Measurements from ENCODE around the gene UBP1. TPM values are rescaled to one million over a fixed set of nuclear protein-coding genes. Genes with fewer than 3 reads are reported as not detected.

The UBP1 gene
- 55.8 TPM for total RNA-seq

GRCh38 chr3:33440328-33441224 is at the start of gene UBP1:
Gene UBP1, minus strand, starts transcription at chr3:33440405. Its CDS starts 557 bp downstream, at chr3:33439848.
- Histone ChIP-seq H3K4me1 (peaks cover 8 to 18% of the 10 kb centered on the region in 2 donors), H3K9me3 (no peaks in the 10 kb centered on the region), H3K36me3 (no peaks in the 10 kb centered on the region), H3K4me3 (peak within 1 kb of the TSS; percentile 94 to 96), H3K27me3 (no peaks in the 10 kb centered on the region), H3K27ac (peak within 1 kb of the TSS; percentile 97)
- TF ChIP-seq CTCF (IDR thresholded peaks at IDR 0.05) = no peak
- intact Hi-C loops (cut with DNase I) = loop anchor here (2.0 to 10.0 kb wide), 5 partner anchors 48 to 1333 kb away; partner anchors contain the start of genes CLASP2, CRTAP, GLB1 and GPD1L
- peak; percentile 99 to 100 for DNase-seq (ENCODE audit: low spot score in 2 of 2)

GRCh38 chr3:33488683-33489082 is 48.5 kb upstream of the UBP1 start:
- Histone ChIP-seq H3K4me3 (no peak overlapping the region), H3K27ac (no peak overlapping the region), H3K36me3 (no peaks in the 10 kb centered on the region), H3K27me3 (no peaks in the 10 kb centered on the region), H3K9me3 (no peaks in the 10 kb centered on the region), H3K4me1 (no peaks in the 10 kb centered on the region)
- intact Hi-C loops (cut with DNase I) = no loop called here
- DNase-seq (ENCODE audit: low spot score in 2 of 2) = no peak
- TF ChIP-seq CTCF (IDR thresholded peaks at IDR 0.05) = no peak

GRCh38 chr3:33488246-33488645 is 48.0 kb upstream of the UBP1 start:
- no peak overlapping the region for H3K27ac ChIP-seq
- H3K4me3 ChIP-seq = no peak overlapping the region
- intact Hi-C loops (cut with DNase I) = no loop called here
- no peaks in the 10 kb centered on the region for H3K36me3 ChIP-seq
- DNase-seq (ENCODE audit: low spot score in 2 of 2) = no peak
- H3K4me1 ChIP-seq = no peaks in the 10 kb centered on the region
- H3K27me3 ChIP-seq = no peaks in the 10 kb centered on the region
- TF ChIP-seq CTCF (IDR thresholded peaks at IDR 0.05) = no peak
- H3K9me3 ChIP-seq = no peaks in the 10 kb centered on the region

GRCh38 chr3:33482111-33482521 is 41.9 kb upstream of the UBP1 start:
- intact Hi-C loops (cut with DNase I) = no loop called here
- Histone ChIP-seq H3K4me3 (peak overlapping the region in 1 of 2 donors; percentile 26), H3K36me3 (no peaks in the 10 kb centered on the region), H3K27me3 (no peaks in the 10 kb centered on the region), H3K9me3 (no peaks in the 10 kb centered on the region), H3K27ac (peak overlapping the region in 1 of 2 donors; percentile 3), H3K4me1 (peaks cover 0 to 3% of the 10 kb centered on the region in 2 donors)
- no peak for TF ChIP-seq CTCF (IDR thresholded peaks at IDR 0.05)
- no peak for DNase-seq (ENCODE audit: low spot score in 2 of 2)

- Histone ChIP-seq H3K9me3 (no peaks in the 10 kb centered on the region), H3K36me3 (no peaks in the 10 kb centered on the region), H3K27me3 (no peaks in the 10 kb centered on the region), H3K27ac (no peak overlapping the region), H3K4me3 (no peak overlapping the region), H3K4me1 (no peaks in the 10 kb centered on the region)
- DNase-seq (ENCODE audit: low spot score in 2 of 2) = no peak
- TF ChIP-seq CTCF (IDR thresholded peaks at IDR 0.05) = no peak
- intact Hi-C loops (cut with DNase I) = no loop called here
These were observed 34.7 kb upstream of the UBP1 start for GRCh38 chr3:33474896-33475295.

Data from ascending aorta (tissue), 2 donors.